Esophagus squamous epithelium (tissue), 4 donors: Measurements from ENCODE around the gene CLCN1.

Source experiments
- CTCF ChIP-seq, 6 experiments: fragments of 450-650 bp in 4 of 6; fragments of 200-600 bp in 2 of 6; sonication (generic) in 2 of 6; IDR thresholded peaks; one replicate each; pipeline ENCODE4 v1.5.1; 2016 to 2019; ENCODE audit warnings: antibody characterized with exemption in 6 of 6, mild to moderate bottlenecking in 4 of 6, moderate library complexity in 4 of 6
- POLR2A ChIP-seq, 4 donors: fragments of 450-650 bp; IDR thresholded peaks; one replicate each; pipeline ENCODE4 v1.6.1; 2017; ENCODE audit warnings: antibody characterized with exemption in 4 of 4, mild to moderate bottlenecking in 4 of 4, moderate library complexity in 3 of 4

- no peak for TF ChIP-seq POLR2A (IDR thresholded peaks at IDR 0.05)
- no peak for TF ChIP-seq CTCF (IDR thresholded peaks at IDR 0.05)
Observed at GRCh38 chr7:143286522-143286890, 29.4 kb upstream of the CLCN1 start.
